GM19099 (cell line): ENCODE data around the gene PRSS57.

Experiments used
- POLR2A ChIP-seq: IDR thresholded peaks from 3 replicates; pipeline ENCODE4 v1.6.1; 2011; ENCODE audit warnings: low read depth; ENCODE audit not compliant: insufficient read length; ENCODE audit errors: extremely low read depth

Gene PRSS57

GRCh38 chr19:662207-662961, 32.9 kb downstream of the PRSS57 start:
- TF ChIP-seq POLR2A = no peak

- no peak for TF ChIP-seq POLR2A
Observed at GRCh38 chr19:661427-662196, 33.6 kb downstream of the PRSS57 start.

DNA sequence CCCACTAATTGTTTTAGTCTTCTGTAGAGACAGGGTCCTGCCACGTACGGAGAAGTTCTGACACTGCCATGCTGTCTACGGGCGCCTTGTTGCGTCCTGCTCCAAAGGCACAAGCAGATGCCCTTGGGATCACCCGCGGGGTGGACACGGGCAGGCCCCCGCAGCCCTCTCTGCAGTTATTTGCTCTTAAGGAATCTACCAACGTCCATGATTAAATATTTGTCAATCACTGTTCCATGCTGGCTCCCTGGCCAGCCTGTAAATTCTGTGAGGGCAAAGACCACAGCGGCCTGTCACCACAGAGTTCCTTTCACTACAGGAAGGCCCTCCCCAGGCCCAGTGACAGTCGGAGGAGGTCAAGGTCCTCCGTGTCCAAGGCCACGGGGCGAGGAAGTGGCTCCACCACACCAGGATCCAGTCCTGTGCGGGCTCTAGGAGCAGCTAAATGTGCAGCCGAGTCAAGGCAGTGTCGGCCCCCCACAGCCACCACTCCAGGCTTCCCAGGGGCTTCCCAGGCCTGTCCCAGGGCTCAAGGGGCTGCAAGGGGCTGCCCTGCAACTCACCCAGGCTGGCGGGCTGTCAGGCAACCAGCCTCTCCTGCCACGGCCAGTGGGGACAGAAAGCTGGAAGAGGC, 34.3 kb downstream of the PRSS57 start:
- TF ChIP-seq POLR2A = no peak

GRCh38 chr19:658916-659839, 36.1 kb downstream of the PRSS57 start:
- TF ChIP-seq POLR2A = no peak

- TF ChIP-seq POLR2A = no peak
Observed at GRCh38 chr19:658059-658839, 37.0 kb downstream of the PRSS57 start.

GRCh38 chr19:657611-658010, 37.6 kb downstream of the PRSS57 start:
- TF ChIP-seq POLR2A = no peak

DNA sequence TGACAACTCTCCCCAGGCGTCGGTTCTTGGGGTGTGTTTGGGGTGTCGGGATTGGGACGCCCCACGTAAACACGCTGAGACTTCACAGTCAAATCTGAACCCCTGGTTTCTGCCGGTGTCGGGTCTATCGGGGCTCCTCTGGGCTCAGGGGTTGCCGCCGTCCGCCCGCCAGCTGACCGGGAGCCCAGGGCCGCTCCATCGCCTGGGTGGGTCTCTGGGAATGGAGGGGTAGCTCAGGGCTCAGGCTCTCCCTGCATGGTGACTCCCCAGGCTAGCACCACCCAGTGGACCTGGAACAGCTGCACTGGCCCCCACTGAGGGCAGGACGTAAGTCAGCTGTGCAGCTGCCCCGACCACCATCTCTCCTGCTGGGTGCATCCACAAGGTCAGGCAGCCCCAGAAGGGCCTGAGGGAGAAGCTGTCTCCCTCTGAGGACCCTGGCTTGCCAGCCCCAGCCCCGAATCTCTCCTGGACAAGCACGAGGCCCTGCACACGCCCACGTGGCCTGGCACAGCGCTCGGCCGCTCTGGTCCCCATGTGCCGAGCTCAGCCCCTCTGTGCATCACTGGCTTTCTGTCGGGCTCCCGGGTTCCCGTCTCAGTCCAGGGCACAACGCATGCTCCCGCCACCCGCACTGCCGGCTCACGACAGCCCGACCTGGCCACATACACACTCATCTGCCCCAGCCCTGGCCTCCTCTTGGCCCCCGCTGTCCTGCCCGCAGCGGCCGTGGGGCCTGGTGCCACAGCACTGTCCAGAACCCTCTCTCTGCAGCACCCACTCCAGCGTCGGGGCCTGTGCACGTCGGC, 38.3 kb downstream of the PRSS57 start:
- TF ChIP-seq POLR2A = no peak

GRCh38 chr19:655691-656090, 39.6 kb downstream of the PRSS57 start:
- no peak for TF ChIP-seq POLR2A

- TF ChIP-seq POLR2A = no peak
Observed at GRCh38 chr19:653425-653824, 41.8 kb downstream of the PRSS57 start.

DNA sequence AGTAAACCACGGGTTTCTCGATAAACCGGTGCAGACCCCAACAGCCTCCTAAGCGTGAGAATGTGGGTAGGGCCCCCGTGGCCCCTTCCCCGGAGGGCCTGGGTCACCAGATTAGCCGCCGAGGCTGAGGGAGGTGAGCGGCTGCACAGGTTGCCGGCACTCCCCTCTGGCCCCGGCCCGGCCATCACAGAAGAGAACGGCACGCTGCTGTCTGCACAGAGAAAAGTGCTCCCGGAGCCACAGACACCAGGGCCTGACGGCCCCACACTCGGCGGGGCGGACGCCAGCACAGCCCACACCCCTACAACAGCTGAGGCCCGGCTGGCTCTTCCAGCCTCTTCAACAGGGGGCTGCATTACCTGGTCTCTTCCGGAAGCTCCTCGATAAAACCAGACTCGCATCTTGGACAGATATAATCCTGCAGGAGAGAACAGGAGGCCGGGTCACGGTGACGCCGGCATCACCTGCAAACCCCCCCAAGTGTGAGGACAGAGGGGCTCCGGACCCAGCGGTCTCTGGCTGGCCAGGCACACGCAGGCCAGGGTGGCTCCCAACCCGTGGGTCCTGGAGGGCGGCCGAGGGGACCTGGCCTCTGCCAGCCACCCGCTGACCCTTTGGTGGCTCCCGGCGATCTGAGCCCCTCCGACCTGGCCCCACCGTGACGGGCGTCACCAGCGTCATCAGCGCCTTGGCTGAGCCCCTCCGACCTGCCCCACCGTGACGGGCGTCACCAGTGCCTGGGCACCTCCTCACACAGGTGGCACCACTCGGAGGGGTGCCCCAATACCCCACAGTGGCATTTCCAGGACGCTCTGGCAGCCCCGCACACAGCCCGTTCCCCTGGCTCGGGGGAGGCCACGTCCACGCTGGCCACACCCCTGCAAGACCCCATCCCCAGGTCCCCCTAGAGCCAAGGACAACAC, 42.5 kb downstream of the PRSS57 start:
- no peak for TF ChIP-seq POLR2A

- no peak for TF ChIP-seq POLR2A
Observed at GRCh38 chr19:651991-652390, 43.3 kb downstream of the PRSS57 start.

DNA sequence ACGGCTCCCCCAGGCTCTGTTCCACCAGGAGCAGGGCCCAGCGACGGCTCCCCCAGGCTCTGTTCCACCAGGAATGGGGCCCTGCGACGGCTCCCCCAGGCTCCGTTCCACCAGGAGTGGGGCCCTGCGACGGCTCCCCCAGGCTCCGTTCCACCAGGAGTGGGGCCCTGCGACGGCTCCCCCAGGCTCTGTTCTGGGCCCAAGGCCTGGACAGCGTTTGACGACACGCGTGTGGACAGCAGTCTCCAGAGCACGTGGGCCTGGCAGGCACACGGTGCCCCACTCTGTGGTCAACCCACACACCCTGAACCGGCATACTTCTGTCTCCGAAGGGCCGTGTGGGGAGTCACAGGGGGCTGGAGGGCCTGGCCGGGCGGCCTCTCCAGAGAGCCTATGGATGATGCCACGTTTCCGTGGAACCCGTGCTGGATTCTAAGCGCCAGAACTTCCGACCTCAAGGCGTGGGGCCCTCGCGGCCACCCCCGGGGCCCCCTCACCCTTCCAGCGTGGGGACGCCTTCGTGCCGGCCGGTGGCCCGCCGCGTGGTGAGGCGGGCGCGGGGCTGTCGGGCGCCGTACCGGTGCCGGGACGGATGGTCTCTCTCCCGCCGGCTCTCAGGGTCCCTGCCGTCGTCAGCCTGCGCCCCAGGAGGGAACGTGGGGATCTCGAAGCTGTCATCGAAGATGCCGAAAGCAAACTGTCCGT, 44.0 kb downstream of the PRSS57 start:
- TF ChIP-seq POLR2A = no peak
